GM23338 (cell line): Measurements from ENCODE around the gene CWC27. TPM values are rescaled to one million over a fixed set of nuclear protein-coding genes. Genes with fewer than 3 reads are reported as not detected.
"Not testable (repeated sequence)": the region's sequence is repeated elsewhere in the genome, so short reads cannot be mapped to it uniquely, and the experiment has no call there.

Experiments used
- ATAC-seq: fragments of 200-7000 bp; cut with Tn5 transposase; 3 replicates; pipeline ENCODE4 v1.9.1; 2020
- DNase-seq: peaks from one replicate; pipeline ENCODE4 v3.0.0-alpha.2; 2015; ENCODE audit warnings: low spot score
- H2AFZ ChIP-seq: fragments of 200-600 bp; sonication (generic); 2 replicates; pipeline ENCODE4 v1.8.0; 2016; ENCODE audit warnings: antibody characterized with exemption, mild to moderate bottlenecking, moderate library complexity
- H3F3A ChIP-seq: fragments of 200-600 bp; sonication (generic); replicated peaks from 2 replicates; pipeline ENCODE4 v1.8.0; 2017; ENCODE audit warnings: antibody characterized with exemption, mixed run types, low read depth
- H3K27ac ChIP-seq: fragments of 200-600 bp; sonication (generic); 2 replicates; pipeline ENCODE4 v1.6.1; 2016; ENCODE audit warnings: low read depth
- H3K27me3 ChIP-seq: fragments of 200-600 bp; sonication (generic); 2 replicates; pipeline ENCODE4 v1.8.0; 2016; ENCODE audit warnings: mild to moderate bottlenecking, mixed run types, moderate library complexity; ENCODE audit not compliant: insufficient read depth
- H3K36me3 ChIP-seq: fragments of 200-600 bp; sonication (generic); 2 replicates; pipeline ENCODE4 v1.8.0; 2016; ENCODE audit warnings: mild to moderate bottlenecking; ENCODE audit not compliant: insufficient read depth
- H3K4me1 ChIP-seq: fragments of 200-600 bp; sonication (generic); 2 replicates; pipeline ENCODE4 v1.8.0; 2016; ENCODE audit warnings: mild to moderate bottlenecking, moderate library complexity; ENCODE audit not compliant: insufficient read depth
- H3K4me2 ChIP-seq: fragments of 200-600 bp; sonication (generic); 2 replicates; pipeline ENCODE4 v1.7.1; 2017; ENCODE audit warnings: mixed run types
- H3K4me3 ChIP-seq: fragments of 200-600 bp; sonication (generic); 2 replicates; pipeline ENCODE4 v1.6.1; 2016; ENCODE audit warnings: mixed run types
- H3K79me2 ChIP-seq: fragments of 200-600 bp; sonication (generic); replicated peaks from 2 replicates; pipeline ENCODE4 v1.8.0; 2017; ENCODE audit warnings: mild to moderate bottlenecking; ENCODE audit not compliant: insufficient read depth
- H3K9me2 ChIP-seq: fragments of 200-600 bp; sonication (generic); 2 replicates; pipeline ENCODE4 v1.8.0; 2017; ENCODE audit not compliant: insufficient read depth
- H4K20me1 ChIP-seq: fragments of 200-600 bp; sonication (generic); replicated peaks from 2 replicates; pipeline ENCODE4 v1.8.0; 2017; ENCODE audit warnings: mild to moderate bottlenecking; ENCODE audit not compliant: insufficient read depth
- H3K27ac Mint-ChIP-seq: 2 replicates; pipeline ENCODE4 v1.8.0; 2020; ENCODE audit warnings: inconsistent platforms, mild to moderate bottlenecking, moderate library complexity, mixed read lengths
- H3K27me3 Mint-ChIP-seq: 3 replicates; pipeline ENCODE4 v1.8.0; 2022; ENCODE audit warnings: low read depth, mild to moderate bottlenecking, moderate library complexity, mixed read lengths, inconsistent platforms; ENCODE audit not compliant: insufficient read depth, poor library complexity
- H3K36me3 Mint-ChIP-seq: 3 replicates; pipeline ENCODE4 v1.8.0; 2021; ENCODE audit warnings: low read depth, mild to moderate bottlenecking, inconsistent platforms, moderate library complexity, mixed read lengths
- H3K4me1 Mint-ChIP-seq: 3 replicates; pipeline ENCODE4 v1.8.0; 2020; ENCODE audit warnings: mild to moderate bottlenecking, inconsistent platforms, mixed read lengths
- H3K4me3 Mint-ChIP-seq: 3 replicates; pipeline ENCODE4 v1.8.0; 2021; ENCODE audit warnings: moderate library complexity, mild to moderate bottlenecking, inconsistent platforms, mixed read lengths
- H3K9me3 Mint-ChIP-seq: 3 replicates; pipeline ENCODE4 v1.8.0; 2020; ENCODE audit warnings: moderate library complexity, mild to moderate bottlenecking, inconsistent platforms, mixed read lengths
- CTCF ChIP-seq, 2 experiments: fragments of 200-600 bp in 1 of 2; sonication (generic) in 1 of 2; conservative IDR thresholded peaks; 2 replicates each; pipeline versions ENCODE4 v1.5.1 to v1.6.1; 2016 to 2017; ENCODE audit warnings: antibody characterized with exemption in 2 of 2, low read depth in 2 of 2, mild to moderate bottlenecking in 2 of 2, moderate library complexity in 1 of 2
- ETS1 ChIP-seq: IDR thresholded peaks from 2 replicates; pipeline ENCODE4 v1.6.1; 2016; ENCODE audit warnings: antibody characterized with exemption
- EZH2phosphoT487 ChIP-seq: fragments of 200-600 bp; sonication (generic); IDR thresholded peaks from one replicate; pipeline ENCODE4 v1.8.1; 2018; ENCODE audit warnings: antibody characterized with exemption; ENCODE audit not compliant: unreplicated experiment
- JUNB ChIP-seq: IDR thresholded peaks from one replicate; pipeline ENCODE4 v1.6.1; 2016; ENCODE audit warnings: antibody characterized with exemption; ENCODE audit not compliant: unreplicated experiment
- POLR2AphosphoS5 ChIP-seq: IDR thresholded peaks from 2 replicates; pipeline ENCODE4 v1.6.1; 2016; ENCODE audit warnings: antibody characterized with exemption, low read depth
- STAT1 ChIP-seq: IDR thresholded peaks from one replicate; pipeline ENCODE4 v1.6.1; 2016; ENCODE audit warnings: antibody characterized with exemption; ENCODE audit not compliant: unreplicated experiment
- ZNF331 ChIP-seq: fragments of 250-450 bp; sonication (Bioruptor Pico); IDR thresholded peaks from 2 replicates; pipeline ENCODE4 v1.5.0; 2020; ENCODE audit warnings: low read depth, mild to moderate bottlenecking, moderate library complexity
- ZNF462 ChIP-seq: fragments of 250-450 bp; sonication (Bioruptor Pico); IDR thresholded peaks from 2 replicates; pipeline ENCODE4 v1.5.0; 2020; ENCODE audit warnings: mild to moderate bottlenecking, moderate library complexity
- polyA plus RNA-seq: library from polyadenylated mRNA; unstranded; fragments of >200 nt; fragmentation: Nextera tagmentation; extraction: Ambion mirVana; gene quantifications from 2 replicates; pipeline ENCODE4 v1.2.1, GENCODE V29; 2016
- total RNA-seq: library from RNA; depleted of rRNA; stranded (reverse); fragments of >200 nt; shearing (Covaris generic); gene quantifications from 2 replicates; pipeline ENCODE4 v1.2.3, GENCODE V29; 2014

The CWC27 gene
- total and polyA plus RNA-seq, 2 experiments from 2014 or later, result 27.7 to 115 TPM

- no peaks in the 10 kb centered on the region for H4K20me1 ChIP-seq
- H2AFZ ChIP-seq, result no peak overlapping the region
- no peaks in the 10 kb centered on the region for H3K27me3 ChIP-seq
- Mint-ChIP-seq H3K9me3 (no peaks in the 10 kb centered on the region), H3K36me3 (peaks cover 17% of the 10 kb centered on the region; the same call in 2 of the 3 replicates), H3K4me3 (no peak overlapping the region), H3K4me1 (no peaks in the 10 kb centered on the region), H3K27ac (no peak overlapping the region), H3K27me3 (peaks cover 2% of the 10 kb centered on the region)
- H3K4me1 ChIP-seq, result no peaks in the 10 kb centered on the region
- no peaks in the 10 kb centered on the region for H3K36me3 ChIP-seq
- no peak for TF ChIP-seq POLR2AphosphoS5
- TF ChIP-seq EZH2phosphoT487, result no peak
- TF ChIP-seq ZNF462, result no peak
- TF ChIP-seq ETS1, result no peak
- no peak for TF ChIP-seq CTCF (conservative IDR thresholded peaks at IDR 0.05; ENCODE audit: low read depth in 2 of 2)
- TF ChIP-seq ZNF331 (CRISPR knock-in tag), result no peak
- TF ChIP-seq STAT1, result no peak
- TF ChIP-seq JUNB, result no peak
- ATAC-seq (no peak), DNase-seq (no peak)
- H3K9me2 ChIP-seq, result no peaks in the 10 kb centered on the region
- no peaks in the 10 kb centered on the region for H3K79me2 ChIP-seq
- no peaks in the 10 kb centered on the region for H3F3A ChIP-seq
- H3K27ac ChIP-seq, result no peak overlapping the region
- H3K4me2 ChIP-seq, result no peak overlapping the region
- no peak overlapping the region for H3K4me3 ChIP-seq
Measured at GRCh38 chr5:64827703-64828102, 59.0 kb downstream of the CWC27 start.

GRCh38 chr5:64830650-64831049 lies 61.9 kb downstream of the CWC27 start:
- H4K20me1 ChIP-seq, H3K27me3 ChIP-seq, H3K27ac Mint-ChIP-seq, H3F3A ChIP-seq, H3K4me3 Mint-ChIP-seq, H3K36me3 ChIP-seq, H3K27ac ChIP-seq, H3K4me2 ChIP-seq, H3K79me2 ChIP-seq, H3K9me3 Mint-ChIP-seq, H2AFZ ChIP-seq, H3K27me3 Mint-ChIP-seq, H3K9me2 ChIP-seq, ATAC-seq, H3K4me3 ChIP-seq, DNase-seq: not testable (repeated sequence)
- Mint-ChIP-seq H3K4me1 (peaks cover 11% of the 10 kb centered on the region), H3K36me3 (peaks cover 17% of the 10 kb centered on the region; the same call in 2 of the 3 replicates)
- H3K4me1 ChIP-seq, result peaks cover 12% of the 10 kb centered on the region
